ENCODE measurements around the gene PHB1.
"Not testable (repeated sequence)": the region's sequence is repeated elsewhere in the genome, so short reads cannot be mapped to it uniquely, and the experiment has no call there.

Gene PHB1

GRCh38 chr17:49439673-49440571, 25.2 kb upstream of the PHB1 start:
- DNase-seq (ENCODE audit: low spot score) = no peak

GRCh38 chr17:49439305-49439672, 24.6 kb upstream of the PHB1 start:
- no peak for DNase-seq (ENCODE audit: low spot score)

DNA sequence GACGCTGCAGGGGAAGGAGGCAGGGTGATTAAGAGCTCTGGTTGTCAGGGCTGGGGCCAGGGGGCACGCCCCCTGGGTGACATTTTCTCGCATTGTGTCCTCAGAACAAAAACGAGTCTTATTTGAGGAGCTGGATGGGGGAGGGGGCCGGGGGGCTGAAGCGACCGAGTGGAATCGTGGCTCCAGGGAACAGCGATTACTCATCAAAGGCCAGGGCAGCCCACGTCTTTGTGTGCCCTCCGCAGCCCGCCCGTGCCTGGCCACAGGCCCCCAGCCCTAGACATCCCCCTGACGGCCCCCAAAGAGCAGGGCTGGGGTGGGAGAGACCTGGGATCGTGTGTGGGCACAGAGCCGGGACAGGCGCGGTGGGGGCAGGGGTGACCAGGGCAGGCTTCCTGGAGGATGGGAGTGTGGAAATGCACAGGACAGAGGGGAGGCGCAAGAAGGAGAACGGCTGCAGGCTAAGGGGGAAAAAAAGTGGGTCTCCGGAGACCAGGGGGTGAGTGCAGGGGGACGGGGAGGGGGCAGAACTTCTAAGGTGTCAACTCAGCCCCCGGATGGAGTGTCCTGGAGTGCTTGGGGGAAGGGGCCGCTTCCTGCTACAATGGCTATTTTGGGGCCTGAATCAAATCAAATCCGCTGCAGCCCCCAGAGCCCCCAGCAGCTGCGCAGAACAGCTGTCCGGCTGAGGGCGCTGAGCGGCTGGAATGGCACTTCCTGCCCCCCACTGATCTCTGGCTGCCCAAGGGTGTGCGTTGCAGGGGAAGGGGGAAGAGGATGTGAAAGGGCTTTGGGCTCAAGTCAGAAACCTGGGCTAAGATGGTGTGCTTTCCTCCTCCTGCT, 24.0 kb upstream of the PHB1 start:
- DNase-seq (ENCODE audit: low spot score) = no peak

GRCh38 chr17:49437696-49438435, 23.2 kb upstream of the PHB1 start:
- no peak for DNase-seq (ENCODE audit: low spot score)

GRCh38 chr17:49436174-49436573, 21.5 kb upstream of the PHB1 start:
- no peak for DNase-seq (ENCODE audit: low spot score)

GRCh38 chr17:49435671-49436029, 21.0 kb upstream of the PHB1 start:
- DNase-seq (ENCODE audit: low spot score) = no peak

DNA sequence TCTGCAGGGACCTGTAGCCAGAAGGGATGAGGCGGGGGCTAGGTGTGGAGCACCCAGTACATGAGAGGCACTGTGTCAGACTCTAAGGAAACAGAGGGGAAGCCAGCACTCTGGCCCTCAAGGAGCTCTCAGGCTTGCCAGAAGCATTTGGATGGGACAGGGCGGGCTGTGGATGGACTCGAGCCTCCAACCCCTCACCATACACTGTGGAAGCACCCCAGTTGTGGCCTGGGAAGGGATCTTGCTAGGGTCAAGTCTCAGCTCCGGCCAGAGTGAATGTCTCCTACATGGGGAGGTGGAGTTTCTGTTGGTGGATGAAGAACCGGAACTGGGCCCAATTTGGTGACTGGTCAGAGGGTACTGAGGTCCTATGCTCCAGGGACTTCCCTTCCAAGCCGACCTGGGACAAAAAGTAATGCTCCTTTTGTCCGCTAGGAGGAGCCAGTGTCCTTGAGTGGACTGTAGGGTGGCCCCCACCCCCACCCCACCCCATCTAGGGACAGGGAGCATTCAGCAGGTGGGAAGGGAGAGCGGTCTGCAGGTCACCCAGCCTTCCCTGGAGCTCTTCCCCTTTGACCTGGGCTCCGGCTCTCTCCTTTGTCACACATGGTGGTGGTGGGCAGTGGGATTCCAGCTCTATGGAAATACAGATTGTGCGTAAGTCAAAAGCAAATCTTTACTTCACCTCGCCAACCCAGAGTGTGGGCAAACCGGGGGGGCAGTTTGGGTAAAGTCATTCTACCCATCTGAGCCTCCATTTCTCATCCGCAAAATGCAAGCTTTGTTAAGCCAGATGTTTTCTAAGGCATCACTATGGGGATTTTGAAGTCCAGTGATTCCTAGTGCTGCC, 20.4 kb upstream of the PHB1 start:
- peak; percentile 90 for DNase-seq (ENCODE audit: low spot score)

DNA sequence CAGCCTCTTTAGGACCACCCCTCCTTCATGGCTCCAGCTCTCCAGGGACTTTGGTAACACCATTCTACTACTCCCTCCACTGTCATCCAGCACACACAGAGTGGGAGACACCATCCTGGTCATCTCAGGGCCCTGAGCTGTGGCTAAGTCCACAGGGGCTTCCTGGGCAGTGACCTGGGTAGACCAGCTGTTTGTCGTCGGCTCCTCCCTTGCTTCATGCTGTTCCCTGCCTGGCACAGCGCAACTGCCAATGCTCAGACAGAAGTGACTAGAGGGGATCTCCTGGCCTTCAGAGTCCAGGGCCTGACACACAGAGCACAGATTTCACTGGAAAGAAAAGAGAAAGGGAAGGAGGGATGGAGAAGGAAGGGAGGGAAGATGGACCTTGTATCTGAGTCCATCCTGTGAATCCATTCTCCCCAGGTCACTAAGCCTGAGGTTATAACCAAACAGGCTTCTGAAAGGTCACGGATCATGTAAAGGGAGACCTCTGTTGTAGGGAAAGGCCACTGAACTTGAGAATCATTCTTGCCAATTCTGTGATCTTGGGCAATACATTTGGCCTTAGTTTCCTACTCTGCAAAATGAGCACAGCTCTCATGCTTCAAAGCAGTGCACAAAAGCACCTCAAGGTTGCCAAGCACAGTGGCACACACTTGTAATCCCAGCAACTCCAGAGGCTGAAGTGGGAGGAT, 18.5 kb upstream of the PHB1 start:
- DNase-seq (ENCODE audit: low spot score) = no peak

DNA sequence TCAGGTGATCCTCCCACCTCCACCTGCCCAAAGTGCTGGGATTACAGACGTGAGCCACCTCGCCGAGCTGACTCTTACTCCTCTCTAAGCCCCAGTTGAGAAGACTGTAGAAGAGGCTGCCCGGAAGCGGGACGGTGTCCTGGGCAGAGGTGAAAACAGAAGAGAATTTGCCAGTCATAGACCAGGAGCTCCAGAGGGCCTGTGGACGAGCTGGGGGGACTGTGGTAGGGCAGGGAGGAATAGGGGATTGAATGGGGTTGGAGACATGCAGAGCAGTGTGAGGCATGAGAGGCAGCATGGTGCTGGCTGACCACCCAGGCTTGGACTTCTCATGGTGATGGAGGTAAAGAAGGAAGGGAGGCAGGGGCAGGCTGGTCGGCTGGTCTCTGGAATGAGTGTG, 17.1 kb upstream of the PHB1 start:
- DNase-seq (ENCODE audit: low spot score) = no peak

GRCh38 chr17:49425004-49425286, 10.3 kb upstream of the PHB1 start:
- no peak for DNase-seq (ENCODE audit: low spot score)

- not testable (repeated sequence) for DNase-seq (ENCODE audit: low spot score)
These were observed 9.8 kb upstream of the PHB1 start for GRCh38 chr17:49424276-49425003.

GRCh38 chr17:49422714-49423113, 8.0 kb upstream of the PHB1 start:
- DNase-seq (ENCODE audit: low spot score) = no peak

DNA sequence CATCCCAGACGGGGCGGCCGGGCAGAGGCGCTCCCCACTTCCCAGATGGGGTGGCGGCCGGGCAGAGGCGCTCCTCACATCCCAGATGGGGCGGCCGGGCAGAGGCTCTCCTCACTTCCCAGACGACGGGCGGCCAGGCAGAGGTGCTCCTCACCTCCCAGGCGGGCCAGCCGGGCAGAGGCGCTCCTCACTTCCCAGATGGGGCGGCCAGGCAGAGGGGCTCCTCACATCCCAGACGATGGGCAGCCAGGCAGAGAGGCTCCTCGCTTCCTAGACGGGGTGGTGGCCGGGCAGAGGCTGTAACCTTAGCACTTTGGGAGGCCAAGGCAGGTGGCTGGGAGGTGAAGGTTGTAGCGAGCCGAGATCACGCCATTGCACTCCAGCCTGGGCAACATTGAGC, 5.1 kb upstream of the PHB1 start:
- not testable (repeated sequence) for DNase-seq (ENCODE audit: low spot score)

- not testable (repeated sequence) for DNase-seq (ENCODE audit: low spot score)
These were observed 4.4 kb upstream of the PHB1 start for GRCh38 chr17:49418754-49419740.

- DNase-seq (ENCODE audit: low spot score) = no peak
These were observed 436 bp downstream of the PHB1 start for GRCh38 chr17:49414271-49414621.

GRCh38 chr17:49409066-49409465, 5.6 kb downstream of the PHB1 start:
- DNase-seq (ENCODE audit: low spot score) = no peak

DNA sequence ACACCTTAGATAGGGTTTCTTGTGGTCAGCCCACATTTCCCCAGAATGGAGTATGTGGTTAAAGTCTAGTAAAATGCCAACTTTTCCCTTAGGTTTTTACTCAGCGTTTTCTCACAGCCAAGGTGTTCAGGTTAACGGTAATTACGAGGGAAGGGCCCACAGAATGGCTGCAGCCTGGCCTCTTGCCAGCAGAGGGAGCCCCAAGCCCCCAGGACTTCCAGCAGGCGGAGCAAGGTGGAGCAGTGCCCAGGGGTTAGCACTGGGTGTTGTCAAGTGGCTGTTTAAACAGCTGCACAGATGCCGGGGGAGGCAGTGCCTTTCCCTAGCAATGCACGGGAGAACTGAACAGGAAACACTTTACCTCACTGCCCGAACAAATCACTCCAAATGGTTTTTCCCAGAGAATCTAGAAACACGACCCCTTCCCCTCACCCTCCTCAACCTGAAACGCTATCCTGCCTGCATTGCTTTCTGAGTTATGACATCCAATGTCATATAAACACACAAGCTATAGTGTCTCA, 6.6 kb downstream of the PHB1 start:
- peak; percentile 91 for DNase-seq (ENCODE audit: low spot score)

DNA sequence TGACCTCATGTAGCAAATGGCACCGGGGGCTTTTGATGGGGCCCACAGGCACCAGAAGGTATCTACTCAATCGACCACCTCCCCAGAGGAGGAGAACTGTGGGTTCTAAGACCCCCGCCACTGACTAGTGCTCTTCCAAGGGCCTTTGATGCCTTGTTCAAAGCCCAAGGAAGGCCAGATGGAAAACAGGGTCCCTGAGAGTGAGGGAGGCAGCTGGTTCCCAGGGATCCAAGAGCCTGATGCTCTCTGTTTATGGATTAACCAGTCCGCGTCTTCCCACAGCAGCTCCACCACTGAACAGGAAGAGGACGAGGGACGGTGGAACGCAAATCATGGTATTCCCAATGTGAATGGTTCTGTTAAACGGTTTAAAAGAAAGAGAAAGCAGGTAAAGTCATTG, 7.6 kb downstream of the PHB1 start:
- no peak for DNase-seq (ENCODE audit: low spot score)

DNA sequence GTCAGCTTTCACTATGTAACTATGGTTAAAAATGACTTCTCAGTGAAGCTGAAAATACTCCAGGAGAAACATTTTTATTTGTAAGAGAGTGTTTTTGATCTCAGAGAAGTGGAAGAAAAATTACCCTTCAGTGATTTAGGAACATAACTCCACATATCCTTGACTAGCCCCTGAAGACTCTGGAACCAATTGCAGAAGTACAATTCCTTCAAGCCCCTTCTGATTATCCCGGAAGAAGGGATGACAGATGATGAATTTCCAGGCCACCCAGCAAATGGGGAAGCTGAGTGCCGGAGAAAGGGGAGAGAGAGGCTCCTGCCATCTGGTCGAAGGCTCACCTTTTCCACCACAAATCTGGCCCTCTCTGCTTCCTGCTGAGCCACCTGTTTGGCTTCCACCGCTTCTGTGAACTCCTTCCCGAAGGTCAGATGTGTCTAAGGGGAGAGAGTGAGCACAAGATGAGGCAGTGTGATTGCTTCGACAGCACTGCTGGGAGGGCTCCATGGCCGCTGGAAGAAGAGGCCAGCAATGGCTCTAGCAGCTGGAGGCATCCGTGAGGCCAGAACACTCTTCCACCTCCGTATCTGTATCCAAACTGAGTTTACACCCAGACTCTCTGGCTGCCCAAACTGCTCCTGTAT, 8.1 kb downstream of the PHB1 start:
- no peak for DNase-seq (ENCODE audit: low spot score)

Data from iPS-NIHi11 (cell line).